ENCODE results near the gene PLAAT3. TPM values are rescaled to one million over a fixed set of nuclear protein-coding genes. Genes with fewer than 3 reads are reported as not detected.
"Not testable (repeated sequence)": the region's sequence is repeated elsewhere in the genome, so short reads cannot be mapped to it uniquely, and the experiment has no call there.

PLAAT3 gene
- total and polyA plus RNA-seq, 11 donors: 74.9 to 191 (median 126) TPM

- H3K4me3 ChIP-seq: no peak overlapping the region
- WGBS, 4 donors: 90 to 92% (median 91%) methylated on average over 18 of the region's 18 CpGs
- H3K4me1 ChIP-seq: peaks cover 0 to 6% (median 0%) of the 10 kb centered on the region in 12 donors
- no peak overlapping the region for H3K27ac ChIP-seq
- DNase-seq: no peak
- no peak for TF ChIP-seq CTCF (IDR thresholded peaks at IDR 0.05)
- no peak for TF ChIP-seq POLR2A (IDR thresholded peaks at IDR 0.05)
- no peak for ATAC-seq
- no peaks in the 10 kb centered on the region for H3K27me3 ChIP-seq
- H3K9me3 ChIP-seq: no peaks in the 10 kb centered on the region
- H3K36me3 ChIP-seq: peaks cover 3 to 92% (median 74%) of the 10 kb centered on the region in 9 donors
- intact Hi-C loops (cut with DNase I): no loop called here
Observed at GRCh38 chr11:63590024-63590788, 24.0 kb downstream of the PLAAT3 start.

GRCh38 chr11:63589000-63589399 lies 25.2 kb downstream of the PLAAT3 start:
- WGBS, 4 donors: 18 to 35% (median 29%) methylated on average over 3 of the region's 3 CpGs
- Histone ChIP-seq H3K36me3 (peaks cover 3 to 97% (median 72%) of the 10 kb centered on the region in 9 donors), H3K27me3 (no peaks in the 10 kb centered on the region), H3K9me3 (no peaks in the 10 kb centered on the region), H3K4me3 (no peak overlapping the region), H3K4me1 (peaks cover 0 to 6% (median 0%) of the 10 kb centered on the region in 12 donors), H3K27ac (no peak overlapping the region)
- no peak for TF ChIP-seq CTCF (IDR thresholded peaks at IDR 0.05)
- TF ChIP-seq POLR2A (IDR thresholded peaks at IDR 0.05): no peak
- DNase-seq (no peak), ATAC-seq (peak in 2 of 4 donors; percentile 43 to 55)
- intact Hi-C loops (cut with DNase I): no loop called here

GRCh38 chr11:63586451-63587166 lies 27.6 kb downstream of the PLAAT3 start:
- Histone ChIP-seq H3K36me3 (peaks cover 0 to 97% (median 71%) of the 10 kb centered on the region in 9 donors), H3K27me3 (no peaks in the 10 kb centered on the region), H3K27ac (no peak overlapping the region), H3K4me1 (peaks cover 0 to 21% (median 0%) of the 10 kb centered on the region in 12 donors), H3K4me3 (no peak overlapping the region), H3K9me3 (peaks cover 0 to 6% (median under 1%) of the 10 kb centered on the region in 12 donors)
- ATAC-seq (no peak), DNase-seq (no peak)
- intact Hi-C loops (cut with DNase I): no loop called here
- WGBS, 4 donors: 83 to 90% (median 85%) methylated on average over 6 of the region's 6 CpGs
- no peak for TF ChIP-seq POLR2A (IDR thresholded peaks at IDR 0.05)
- TF ChIP-seq CTCF (IDR thresholded peaks at IDR 0.05): no peak

GRCh38 chr11:63583357-63583677 lies 30.9 kb downstream of the PLAAT3 start:
- peaks cover 0 to 26% (median 13%) of the 10 kb centered on the region in 12 donors for H3K9me3 ChIP-seq

GRCh38 chr11:63581224-63581623 lies 33.0 kb downstream of the PLAAT3 start:
- DNase-seq; H3K27me3 ChIP-seq; ATAC-seq; intact Hi-C loops (cut with DNase I); H3K27ac ChIP-seq; H3K4me3 ChIP-seq: not testable (repeated sequence)
- Histone ChIP-seq H3K9me3 (peaks cover 0 to 26% (median 13%) of the 10 kb centered on the region in 12 donors), H3K4me1 (peaks cover 0 to 21% (median 0%) of the 10 kb centered on the region in 12 donors), H3K36me3 (peaks cover 0 to 85% (median 56%) of the 10 kb centered on the region in 9 donors)
- WGBS, 4 donors: 86 to 89% (median 87%) methylated on average over 7 of the region's 7 CpGs

More at GRCh38 chr11:63583357-63583677, 30.9 kb downstream of the PLAAT3 start:
- Histone ChIP-seq H3K4me1 (peaks cover 0 to 21% (median 0%) of the 10 kb centered on the region in 12 donors), H3K36me3 (peaks cover 0 to 85% (median 64%) of the 10 kb centered on the region in 9 donors), H3K4me3 (no peak overlapping the region), H3K27me3 (no peaks in the 10 kb centered on the region), H3K27ac (no peak overlapping the region)
- TF ChIP-seq CTCF (IDR thresholded peaks at IDR 0.05) (no peak), POLR2A (IDR thresholded peaks at IDR 0.05) (no peak)
- intact Hi-C loops (cut with DNase I): no loop called here
- ATAC-seq: no peak
- DNase-seq: no peak

GRCh38 chr11:63578882-63579281 lies 35.4 kb downstream of the PLAAT3 start:
- not testable (repeated sequence) for DNase-seq, ATAC-seq, H3K4me3 ChIP-seq, H3K27me3 ChIP-seq, H3K27ac ChIP-seq
- Histone ChIP-seq H3K36me3 (peaks cover 0 to 69% (median 38%) of the 10 kb centered on the region in 9 donors), H3K9me3 (peaks cover 0 to 26% (median 13%) of the 10 kb centered on the region in 12 donors), H3K4me1 (peaks cover 3 to 36% (median 14%) of the 10 kb centered on the region in 12 donors)
- intact Hi-C loops (cut with DNase I): loop anchor here in 1 of 10 donors (5.0 kb wide), 1 partner anchor 33 kb away; the partner anchor contains the start of gene PLAAT3
- 84 to 97% (median 90%) methylated on average over 2 to 3 of the region's 3 CpGs for WGBS, 4 donors

All from heart left ventricle (tissue), 16 donors.